Germinal center (tissue), 1 donor: ENCODE data around the gene EYA3.

Source experiments
- DNase-seq: peaks from one replicate; pipeline ENCODE4 v3.0.0; 2012; ENCODE audit warnings: mixed read lengths, low spot score

EYA3 gene

DNA sequence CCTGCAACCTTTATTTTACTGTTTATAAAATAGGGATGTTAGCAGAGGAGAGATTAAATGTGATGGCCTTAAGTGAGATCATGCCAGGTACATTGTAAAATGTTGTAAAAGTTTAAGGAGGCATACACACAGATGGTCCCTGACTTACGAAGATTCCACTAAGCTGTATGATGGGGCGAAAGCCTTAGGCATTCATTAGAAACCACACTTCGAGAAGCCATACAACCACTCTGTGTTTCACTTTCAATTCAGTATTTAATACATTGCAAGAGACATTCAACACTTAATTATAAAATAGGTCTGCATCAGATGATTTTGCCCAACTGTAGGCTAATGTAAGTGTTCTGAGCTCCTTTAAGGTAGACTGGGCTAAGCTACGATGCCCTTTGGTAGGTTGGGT lies 149.9 kb downstream of the EYA3 start:
- no peak for DNase-seq

DNA sequence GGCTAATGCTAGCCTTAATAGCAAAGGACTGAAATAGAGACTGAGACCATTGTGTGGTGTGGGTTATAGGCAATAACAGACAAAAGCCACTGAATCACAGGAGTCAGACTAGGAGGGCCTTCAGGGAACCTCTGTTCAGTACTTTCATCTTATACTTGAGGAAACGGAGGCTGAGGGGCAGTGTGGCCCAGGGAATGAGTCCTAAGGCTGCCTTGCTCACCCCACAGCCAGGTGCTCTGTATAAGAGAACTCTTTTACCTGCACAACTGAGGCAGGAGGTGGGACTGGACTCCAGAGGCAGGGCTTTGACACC lies 150.9 kb downstream of the EYA3 start:
- no peak for DNase-seq

DNA sequence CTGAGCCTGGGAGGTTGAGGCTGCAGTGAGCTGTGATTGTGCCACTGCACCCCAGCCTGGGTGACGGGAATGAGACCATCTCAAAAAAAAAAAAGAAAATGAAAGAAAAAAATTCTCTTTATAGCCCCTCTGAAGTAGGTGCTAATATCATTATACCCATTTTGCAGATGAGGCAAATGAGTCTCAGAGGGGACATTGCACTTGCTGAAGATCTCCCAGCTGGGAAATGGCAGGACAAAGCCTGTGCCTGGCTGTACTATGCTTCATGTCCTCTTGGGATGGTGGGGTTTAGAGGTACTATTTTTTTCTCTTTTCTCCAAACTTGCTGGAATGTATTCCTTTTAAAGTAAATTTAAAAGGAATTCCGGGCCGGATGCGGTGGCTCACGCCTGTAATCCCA lies 152.0 kb downstream of the EYA3 start:
- no peak for DNase-seq

DNA sequence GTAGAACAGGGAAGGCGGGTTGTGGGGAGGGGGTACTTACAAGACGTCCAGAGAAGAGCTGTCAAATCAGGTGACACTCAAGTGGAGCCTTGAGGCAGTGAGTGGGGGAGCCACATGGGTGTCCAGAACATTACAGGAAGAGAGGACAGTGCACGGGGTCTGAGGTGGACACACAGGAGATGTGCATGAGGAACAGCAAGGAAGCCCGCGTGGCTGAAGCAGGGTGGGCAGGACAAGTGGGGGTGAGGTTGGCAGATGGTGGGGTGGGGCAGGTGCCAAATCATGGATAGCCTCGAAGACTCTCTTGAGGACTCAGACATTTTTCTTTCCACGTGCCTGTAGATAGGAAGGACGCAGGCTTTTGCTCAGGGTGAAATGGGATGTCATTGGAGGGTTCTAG lies 152.7 kb downstream of the EYA3 start:
- no peak for DNase-seq

DNA sequence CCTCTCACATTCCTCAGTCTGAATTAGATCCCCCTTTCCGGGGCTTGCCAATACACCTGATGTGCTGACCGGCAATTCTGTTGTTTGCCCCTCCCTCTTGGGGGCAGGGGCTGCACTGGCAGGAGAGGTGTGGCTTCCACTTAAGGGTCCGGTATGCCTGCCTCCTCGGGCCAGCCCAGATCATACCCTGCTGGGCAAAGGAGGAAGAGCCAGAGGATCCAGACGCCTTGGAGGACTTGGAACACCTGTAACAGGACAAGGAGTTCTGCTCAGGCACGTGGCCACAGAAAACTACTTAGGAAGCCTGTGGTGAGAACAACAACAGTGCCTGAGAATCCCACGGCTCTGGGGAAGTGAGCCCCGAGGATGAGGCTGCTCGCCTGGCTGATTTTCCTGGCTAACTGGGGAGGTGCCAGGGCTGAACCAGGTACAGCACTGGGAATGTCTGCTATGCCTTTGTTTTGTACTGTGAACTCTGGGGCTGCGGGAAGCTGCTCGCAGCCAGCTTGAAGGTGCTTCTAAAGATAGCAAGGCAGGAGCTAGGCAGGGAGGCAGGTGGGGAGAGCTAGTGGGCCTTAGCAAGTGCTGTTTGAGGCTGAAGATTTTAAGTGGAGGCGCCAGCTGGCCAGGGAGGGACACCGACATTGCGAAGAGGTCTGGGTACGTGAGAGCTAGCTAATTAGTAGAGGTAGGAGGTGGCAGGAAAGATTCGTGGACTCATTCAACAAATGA lies 153.4 kb downstream of the EYA3 start, which contains the start of gene SMPDL3B:
SMPDL3B (plus strand) TSS at position 183 of the 732 bp plus-strand sequence; CDS start at position 367, 184 bp downstream.
- DNase-seq = no peak

DNA sequence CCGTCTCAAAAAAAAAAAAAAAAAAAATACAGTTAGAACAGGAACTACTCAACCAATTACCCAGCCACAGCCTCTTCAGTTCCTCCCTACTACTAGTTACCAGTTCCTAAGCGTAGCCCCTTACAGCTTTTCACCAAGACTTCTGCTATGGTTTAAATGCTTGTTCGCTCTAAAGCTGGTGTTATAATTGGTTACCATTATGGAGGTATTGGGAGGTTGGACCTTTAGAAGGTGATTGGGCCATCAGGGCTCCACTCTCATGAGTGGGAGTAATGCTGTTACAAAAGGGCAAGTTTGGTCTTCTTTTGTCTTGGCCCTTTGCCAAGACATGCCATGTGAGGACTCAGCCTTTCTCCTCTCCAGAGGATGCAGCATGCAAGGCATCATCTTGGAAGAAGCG lies 156.7 kb downstream of the EYA3 start:
- DNase-seq = no peak

DNA sequence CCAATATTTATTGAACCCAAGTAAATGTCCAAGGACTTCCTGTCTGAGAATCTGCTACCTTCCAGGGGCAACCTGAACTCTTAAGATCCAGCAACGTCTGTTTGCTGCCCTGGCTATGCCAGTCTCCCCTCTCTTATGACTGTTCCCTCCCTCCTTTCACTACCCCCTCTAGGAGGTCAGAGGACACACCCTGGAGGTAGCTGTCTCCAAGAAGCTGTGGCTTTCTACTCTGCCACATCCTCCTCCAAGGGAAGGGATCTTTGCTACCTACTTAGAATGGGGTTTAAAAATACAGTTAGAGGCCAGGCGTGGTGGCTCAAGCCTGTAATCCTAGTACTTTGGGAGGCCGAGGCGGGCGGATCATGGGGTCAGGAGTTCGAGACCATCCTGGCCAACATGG lies 157.2 kb downstream of the EYA3 start:
- no peak for DNase-seq

DNA sequence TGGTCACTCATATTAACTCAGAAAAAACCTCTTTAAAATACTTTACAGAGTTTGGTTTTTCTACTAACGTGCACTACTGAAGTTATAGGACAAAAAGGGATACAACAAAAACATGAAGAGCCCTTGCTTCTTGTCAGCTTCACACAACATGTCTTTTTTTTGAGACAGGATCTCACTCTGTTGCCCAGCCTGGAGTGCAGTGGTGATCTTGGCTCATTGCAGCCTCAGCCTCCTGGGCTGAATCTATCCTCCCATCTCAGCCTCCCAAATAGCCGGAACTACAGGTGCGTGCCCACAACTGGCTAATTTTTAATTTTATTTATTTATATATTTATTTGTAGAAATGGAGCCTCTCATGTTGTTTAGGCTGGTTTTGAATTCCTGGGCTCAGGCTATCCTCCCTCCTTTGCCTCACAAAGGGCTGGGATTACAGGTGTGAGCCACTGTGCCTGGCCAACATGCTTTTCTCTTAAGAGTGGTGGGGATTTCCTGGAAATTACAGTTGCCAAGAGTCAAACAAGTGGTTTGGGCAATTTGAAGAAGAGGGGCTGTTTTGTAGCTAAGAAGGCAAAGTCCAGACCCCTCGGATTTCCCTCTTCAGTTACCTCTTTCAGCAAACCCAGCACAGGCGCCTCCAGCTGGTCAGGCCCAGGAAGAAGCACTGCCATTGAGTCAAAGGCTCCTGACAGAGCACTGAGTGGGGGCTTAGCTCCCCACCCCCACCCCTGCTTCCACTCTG lies 160.0 kb downstream of the EYA3 start:
- DNase-seq = no peak

DNA sequence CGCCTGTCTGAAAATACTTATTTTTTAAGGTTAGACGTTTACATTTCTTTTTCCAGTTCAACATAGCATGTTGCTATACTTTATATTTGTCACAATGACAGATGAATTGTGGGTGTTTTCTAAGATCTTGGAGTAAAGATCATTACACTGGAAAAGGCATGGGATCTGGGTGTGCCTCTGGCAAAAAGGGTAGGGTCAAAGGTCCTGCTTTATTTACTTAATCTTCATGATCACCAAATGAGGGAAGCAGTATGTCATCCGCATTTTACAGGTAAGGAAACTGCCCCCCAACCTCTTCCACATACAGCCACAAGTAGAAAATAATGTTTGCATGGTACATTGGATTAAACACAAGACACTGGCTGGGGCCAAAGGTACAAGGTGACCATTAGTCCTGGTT lies 166.1 kb downstream of the EYA3 start:
- no peak for DNase-seq
